ENCODE data around the gene CABYR. TPM values are rescaled to one million over a fixed set of nuclear protein-coding genes. Genes with fewer than 3 reads are reported as not detected.

The CABYR gene
- total and polyA plus RNA-seq, 2 of the 13 experiments (the other 11 are each of a cell fraction or from before 2014, with no cell fraction given) = 0.71 to 0.88 TPM

DNA sequence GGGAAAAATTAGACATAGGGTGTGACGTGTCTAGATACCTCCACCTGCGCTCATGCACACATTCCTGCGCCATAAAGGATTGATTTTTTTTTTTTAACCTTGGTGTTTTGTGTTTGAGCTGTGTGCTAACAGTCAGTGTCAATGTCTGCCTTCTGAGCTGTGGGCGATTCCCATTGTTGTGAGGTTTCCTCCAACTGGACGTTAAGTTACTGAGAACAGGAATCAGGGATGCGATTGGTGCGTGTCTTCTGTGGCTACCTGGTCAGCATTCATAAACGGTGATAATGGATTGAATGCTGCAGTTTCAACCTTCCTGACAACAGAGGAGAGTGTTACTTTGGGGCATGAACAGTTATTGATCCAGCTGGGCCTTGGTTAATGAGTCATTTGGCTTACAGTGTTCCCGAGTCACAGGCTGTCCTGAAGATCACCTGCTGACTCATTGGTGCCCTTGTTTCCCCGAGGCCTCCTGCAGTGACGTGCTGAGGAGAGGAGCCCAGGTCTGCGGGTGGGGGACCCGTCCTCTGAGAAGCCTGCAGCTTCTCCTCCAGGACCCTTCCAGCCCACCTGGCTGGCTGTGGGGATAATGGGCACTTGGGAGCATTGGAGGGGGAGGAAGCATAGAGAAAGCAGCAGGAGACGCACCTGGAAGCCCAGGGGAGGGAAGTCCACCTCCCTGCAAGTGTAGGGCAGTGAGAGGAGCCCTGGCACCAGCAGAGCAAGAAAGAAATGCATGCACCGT, 25.8 kb upstream of the CABYR start (continued):
- TF ChIP-seq ZNF280D (CRISPR knock-in tag; IDR thresholded peaks at IDR 0.05) (peak; percentile 95; the same call in 1 of the 2 replicates), DNMT1 (CRISPR knock-in tag; IDR thresholded peaks at IDR 0.05) (no peak), THAP11 (CRISPR knock-in tag; IDR thresholded peaks at IDR 0.05) (peak; percentile 56), TBX3 (IDR thresholded peaks at IDR 0.05; ENCODE audit: borderline replicate concordance) (peak; percentile 81), ZNF512 (CRISPR knock-in tag; IDR thresholded peaks at IDR 0.05) (no peak), MIER2 (CRISPR knock-in tag; IDR thresholded peaks at IDR 0.05) (no peak), LBX2 (CRISPR knock-in tag; IDR thresholded peaks at IDR 0.05; ENCODE audit: borderline replicate concordance) (no peak), PHF5A (CRISPR knock-in tag; IDR thresholded peaks at IDR 0.05; ENCODE audit: low read depth, unreplicated experiment) (peak; percentile 81), ZNF850 (CRISPR knock-in tag; conservative IDR thresholded peaks at IDR 0.05) (no peak), ONECUT2 (CRISPR knock-in tag; IDR thresholded peaks at IDR 0.05) (peak; percentile 98), ZNF3 (CRISPR knock-in tag; IDR thresholded peaks at IDR 0.05) (peak; percentile 86; the same call in 1 of the 2 replicates), ZGPAT (CRISPR knock-in tag; IDR thresholded peaks at IDR 0.05) (peak; percentile 69), KLF15 (CRISPR knock-in tag; IDR thresholded peaks at IDR 0.05; ENCODE audit: borderline replicate concordance) (no peak), HNRNPLL (IDR thresholded peaks at IDR 0.05; ENCODE audit: low read depth, low read length, poor library complexity, severe bottlenecking) (no peak), ZFY (CRISPR knock-in tag; IDR thresholded peaks at IDR 0.05) (no peak; the same call in 1 of the 2 replicates), RBFOX2 (IDR thresholded peaks at IDR 0.05; ENCODE audit: low read depth, low read length) (no peak), KDM2A (CRISPR knock-in tag; IDR thresholded peaks at IDR 0.05; ENCODE audit: borderline replicate concordance, low read depth) (no peak; the same call in 1 of the 2 replicates), ZNF468 (CRISPR knock-in tag; IDR thresholded peaks at IDR 0.05) (no peak), FOXA3 (CRISPR knock-in tag; IDR thresholded peaks at IDR 0.05) (peak; percentile 83), ZNF773 (CRISPR knock-in tag; IDR thresholded peaks at IDR 0.05; ENCODE audit: borderline replicate concordance) (no peak)

Measured in HepG2 (cell line).